Ovary (tissue), 9 donors: Measurements from ENCODE around the gene ZHX3. TPM values are rescaled to one million over a fixed set of nuclear protein-coding genes. Genes with fewer than 3 reads are reported as not detected.

ENCODE experiments used
- DNase-seq, 5 donors: peaks; one replicate each; pipeline ENCODE4 v3.0.0-alpha.2; 2019 to 2020
- H3K27ac ChIP-seq, 2 donors: fragments of 200-600 bp; one replicate each; pipeline versions ENCODE4 v1.5.1 to v1.8.0; 2019 to 2022
- H3K27me3 ChIP-seq: fragments of 200-600 bp; one replicate; pipeline ENCODE4 v1.8.0; 2022
- H3K36me3 ChIP-seq: fragments of 200-600 bp; sonication (generic); one replicate; pipeline ENCODE4 v1.5.1; 2019
- H3K4me1 ChIP-seq: one replicate; pipeline ENCODE4 v1.8.1; 2013; ENCODE audit warnings: mild to moderate bottlenecking, moderate library complexity; ENCODE audit not compliant: insufficient read depth
- H3K4me3 ChIP-seq: fragments of 200-600 bp; sonication (generic); one replicate; pipeline ENCODE4 v1.5.1; 2017
- H3K9me3 ChIP-seq, 2 donors: fragments of 200-600 bp in 1 of 2; sonication (generic) in 1 of 2; one replicate each; pipeline versions ENCODE4 v1.5.1 to v1.8.1; 2013 to 2019; ENCODE audit warnings: mild to moderate bottlenecking in 1 of 2, moderate library complexity in 1 of 2
- CTCF ChIP-seq, 3 donors: fragments of 450-650 bp in 2 of 3; fragments of 200-600 bp in 1 of 3; IDR thresholded peaks; one replicate each; pipeline versions ENCODE4 v1.5.1 to v1.8.0; 2016 to 2022; ENCODE audit warnings: antibody characterized with exemption in 3 of 3, mild to moderate bottlenecking in 1 of 3
- EP300 ChIP-seq: sonication (generic); formaldehyde crosslinking; IDR thresholded peaks from one replicate; pipeline ENCODE4 v1.6.1; 2017; ENCODE audit warnings: antibody characterized with exemption
- POLR2A ChIP-seq: fragments of 450-650 bp; IDR thresholded peaks from one replicate; pipeline ENCODE4 v1.6.1; 2017; ENCODE audit warnings: antibody characterized with exemption, mild to moderate bottlenecking, moderate library complexity
- WGBS, 3 donors: extraction: QIAGEN DNeasy Blood & Tissue Kit in 1 of 3; methylation state at CpG; one replicate each; pipeline versions ENCODE4 v1.1.5 to v1.1.7; 2013 to 2017; 5-methylcytosine and 5-hydroxymethylcytosine counted together
- intact Hi-C, 4 donors: fragments of 100-400 bp; cut with DNase I; formaldehyde crosslinking; loops; one replicate each; pipeline versions ENCODE4 v1.11.0 to v1.15.1; 2022 to 2023
- polyA plus RNA-seq, 2 donors: library from polyadenylated mRNA; stranded (reverse); fragments of 200-250 nt in 1 of 2; fragments of 350-450 nt in 1 of 2; fragmentation: Illumina TruSeq in 1 of 2; extraction: RNeasy Lipid Tissue Mini Kit (QIAGEN cat#74804) in 1 of 2; gene quantifications; one replicate each; pipeline ENCODE4 v1.2.3, GENCODE V29; 2013 to 2014
- total RNA-seq, 7 donors: library from RNA; depleted of rRNA in 2 of 7; stranded (reverse); fragments of >200 nt in 2 of 7; fragmentation: NEBNext Ultra II Directional in 3 of 7; extraction: Animal tissue kit (Norgen Biotek cat#: 25700) in 3 of 7; gene quantifications; one replicate each; pipeline versions ENCODE4 v1.1.0 to v1.2.4, GENCODE V29; 2016 to 2023
- donor health status: DM: no; HTN: no; CAD: no; lungs with moderate emphysema.
- donor health status: DM: no; HTN: no; CAD: no.
- donor health status: Bipolar disorder and iron deficiency.
- donor health status: DM: yes; HTN: yes; CAD: no.
- donor health status: DM: no; HTN: no; CAD: no.
- donor health status: DM: yes; HTN: yes; CAD: no.

Gene ZHX3
- total and polyA plus RNA-seq, 9 donors: 17.5 to 72.0 (median 39.6) TPM

DNA sequence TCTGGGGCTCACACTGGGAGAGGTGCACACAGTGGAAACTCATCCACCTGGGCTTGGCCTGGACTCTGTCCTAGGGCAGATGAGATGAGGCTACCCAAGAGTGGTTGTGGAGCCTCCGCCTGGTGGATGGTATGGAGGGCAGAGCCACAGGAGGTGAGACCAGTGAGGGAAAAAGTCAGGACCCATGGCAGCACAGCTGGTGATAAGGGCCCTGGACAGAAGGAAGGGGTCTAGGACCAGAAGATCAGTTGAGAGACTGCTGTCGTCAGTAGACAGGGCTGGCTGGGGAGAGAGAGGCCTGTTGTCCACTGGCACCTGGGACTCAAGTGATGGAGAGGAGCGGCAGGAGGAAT, 150.4 kb downstream of the ZHX3 start:
- WGBS, 3 donors: 89 to 93% (median 90%) methylated on average over 3 of the region's 3 CpGs
- peak in 3 of 5 donors; percentile 4 to 13 (median 12) for DNase-seq
- no peaks in the 10 kb centered on the region for H3K36me3 ChIP-seq
- no peak overlapping the region for H3K27ac ChIP-seq
- H3K4me1 ChIP-seq: no peaks in the 10 kb centered on the region
- H3K9me3 ChIP-seq: no peaks in the 10 kb centered on the region
- intact Hi-C loops: loop anchor here in 2 of 4 donors (10.0 kb wide), 2 partner anchors 58 to 238 kb away; no protein-coding TSS in a partner anchor
- H3K27me3 ChIP-seq: no peaks in the 10 kb centered on the region
- no peak overlapping the region for H3K4me3 ChIP-seq
- TF ChIP-seq POLR2A: no peak
- no peak for TF ChIP-seq CTCF (IDR thresholded peaks at IDR 0.05)
- TF ChIP-seq EP300: no peak

DNA sequence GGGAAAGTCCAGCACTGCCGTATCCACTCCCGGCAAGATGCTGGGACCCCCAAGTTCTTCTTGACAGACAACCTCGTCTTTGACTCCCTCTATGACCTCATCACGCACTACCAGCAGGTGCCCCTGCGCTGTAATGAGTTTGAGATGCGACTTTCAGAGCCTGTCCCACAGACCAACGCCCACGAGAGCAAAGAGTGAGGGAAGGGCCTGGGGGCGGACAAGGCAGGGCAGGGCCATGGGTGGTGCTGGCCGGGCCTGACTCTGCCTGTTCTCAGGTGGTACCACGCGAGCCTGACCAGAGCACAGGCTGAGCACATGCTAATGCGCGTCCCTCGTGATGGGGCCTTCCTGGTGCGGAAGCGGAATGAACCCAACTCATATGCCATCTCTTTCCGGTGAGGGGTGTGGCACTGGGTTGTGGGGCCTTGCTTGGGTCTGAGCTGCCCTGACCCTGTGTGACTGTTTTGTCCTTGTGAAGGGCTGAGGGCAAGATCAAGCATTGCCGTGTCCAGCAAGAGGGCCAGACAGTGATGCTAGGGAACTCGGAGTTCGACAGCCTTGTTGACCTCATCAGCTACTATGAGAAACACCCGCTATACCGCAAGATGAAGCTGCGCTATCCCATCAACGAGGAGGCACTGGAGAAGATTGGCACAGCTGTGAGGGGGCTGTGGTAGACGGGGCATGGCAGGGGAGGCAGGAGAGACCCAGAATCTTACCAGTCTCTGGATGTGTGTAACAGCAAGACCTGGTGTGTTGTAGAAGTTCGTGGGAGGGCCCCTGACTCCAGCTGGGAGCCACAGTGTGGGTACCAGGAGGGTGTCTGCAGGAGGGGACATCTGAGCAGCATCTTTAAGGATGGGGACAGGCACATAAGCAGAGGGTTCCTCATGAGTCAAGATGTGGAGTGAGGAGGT, 151.1 kb downstream of the ZHX3 start:
- WGBS, 3 donors: 86 to 88% (median 86%) methylated on average over 27 of the region's 27 CpGs
- Histone ChIP-seq H3K27ac (no peak overlapping the region), H3K36me3 (no peaks in the 10 kb centered on the region), H3K9me3 (no peaks in the 10 kb centered on the region), H3K27me3 (no peaks in the 10 kb centered on the region), H3K4me1 (peaks cover 2% of the 10 kb centered on the region), H3K4me3 (no peak overlapping the region)
- no peak for TF ChIP-seq POLR2A
- no peak for TF ChIP-seq CTCF (IDR thresholded peaks at IDR 0.05)
- no peak for TF ChIP-seq EP300
- intact Hi-C loops: loop anchor here in 2 of 4 donors (10.0 kb wide), 2 partner anchors 58 to 238 kb away; no protein-coding TSS in a partner anchor
- peak in 3 of 5 donors; percentile 4 to 25 (median 11) for DNase-seq

DNA sequence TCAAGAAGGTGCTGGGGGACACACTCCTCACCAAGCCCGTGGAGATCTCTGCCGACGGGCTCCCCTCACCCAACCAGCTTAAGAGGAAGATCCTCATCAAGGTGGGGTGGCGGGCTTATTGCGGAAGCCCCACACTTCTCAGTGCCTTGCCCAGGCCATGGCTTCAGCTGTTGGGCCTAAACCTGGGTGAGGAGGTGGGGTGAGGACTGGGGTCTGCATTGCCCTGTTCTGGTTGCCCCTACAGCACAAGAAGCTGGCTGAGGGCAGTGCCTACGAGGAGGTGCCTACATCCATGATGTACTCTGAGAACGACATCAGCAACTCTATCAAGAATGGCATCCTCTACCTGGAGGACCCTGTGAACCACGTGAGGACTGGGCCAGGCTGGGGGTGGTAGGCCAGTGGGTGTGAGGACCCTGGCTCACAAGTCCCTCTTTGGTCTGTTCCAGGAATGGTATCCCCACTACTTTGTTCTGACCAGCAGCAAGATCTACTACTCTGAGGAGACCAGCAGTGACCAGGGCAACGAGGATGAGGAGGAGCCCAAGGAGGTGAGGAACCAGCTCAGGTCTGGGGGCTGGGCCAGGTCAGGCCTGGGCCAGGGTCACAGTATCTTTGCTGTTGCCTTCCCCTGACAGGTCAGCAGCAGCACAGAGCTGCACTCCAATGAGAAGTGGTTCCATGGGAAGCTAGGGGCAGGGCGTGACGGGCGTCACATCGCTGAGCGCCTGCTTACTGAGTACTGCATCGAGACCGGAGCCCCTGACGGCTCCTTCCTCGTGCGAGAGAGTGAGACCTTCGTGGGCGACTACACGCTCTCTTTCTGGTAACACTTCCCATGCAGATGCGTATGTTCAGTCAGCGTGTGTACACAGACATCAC, 152.3 kb downstream of the ZHX3 start:
- 87 to 89% (median 88%) methylated on average over 24 of the region's 24 CpGs for WGBS, 3 donors
- Histone ChIP-seq H3K36me3 (no peaks in the 10 kb centered on the region), H3K27me3 (no peaks in the 10 kb centered on the region), H3K4me3 (no peak overlapping the region), H3K9me3 (no peaks in the 10 kb centered on the region), H3K4me1 (peaks cover 2% of the 10 kb centered on the region), H3K27ac (no peak overlapping the region)
- TF ChIP-seq CTCF (IDR thresholded peaks at IDR 0.05) (no peak), EP300 (no peak), POLR2A (no peak)
- DNase-seq: peak in 2 of 5 donors; percentile 9 to 29
- intact Hi-C loops: loop anchor here in 2 of 4 donors (10.0 kb wide), 2 partner anchors 60 to 240 kb away; no protein-coding TSS in a partner anchor

GRCh38 chr20:41163821-41164220, 153.7 kb downstream of the ZHX3 start:
- Histone ChIP-seq H3K4me3 (no peak overlapping the region), H3K27ac (no peak overlapping the region), H3K9me3 (no peaks in the 10 kb centered on the region), H3K36me3 (no peaks in the 10 kb centered on the region), H3K4me1 (peaks cover 2% of the 10 kb centered on the region), H3K27me3 (no peaks in the 10 kb centered on the region)
- intact Hi-C loops: loop anchor here in 2 of 4 donors (10.0 kb wide), 2 partner anchors 61 to 241 kb away; no protein-coding TSS in a partner anchor
- TF ChIP-seq POLR2A (no peak), CTCF (IDR thresholded peaks at IDR 0.05) (no peak), EP300 (no peak)
- WGBS, 3 donors: 91 to 93% (median 93%) methylated on average over 11 of the region's 11 CpGs
- DNase-seq: no peak
